ENCODE data around the gene KCNMB4.

The KCNMB4 gene

DNA sequence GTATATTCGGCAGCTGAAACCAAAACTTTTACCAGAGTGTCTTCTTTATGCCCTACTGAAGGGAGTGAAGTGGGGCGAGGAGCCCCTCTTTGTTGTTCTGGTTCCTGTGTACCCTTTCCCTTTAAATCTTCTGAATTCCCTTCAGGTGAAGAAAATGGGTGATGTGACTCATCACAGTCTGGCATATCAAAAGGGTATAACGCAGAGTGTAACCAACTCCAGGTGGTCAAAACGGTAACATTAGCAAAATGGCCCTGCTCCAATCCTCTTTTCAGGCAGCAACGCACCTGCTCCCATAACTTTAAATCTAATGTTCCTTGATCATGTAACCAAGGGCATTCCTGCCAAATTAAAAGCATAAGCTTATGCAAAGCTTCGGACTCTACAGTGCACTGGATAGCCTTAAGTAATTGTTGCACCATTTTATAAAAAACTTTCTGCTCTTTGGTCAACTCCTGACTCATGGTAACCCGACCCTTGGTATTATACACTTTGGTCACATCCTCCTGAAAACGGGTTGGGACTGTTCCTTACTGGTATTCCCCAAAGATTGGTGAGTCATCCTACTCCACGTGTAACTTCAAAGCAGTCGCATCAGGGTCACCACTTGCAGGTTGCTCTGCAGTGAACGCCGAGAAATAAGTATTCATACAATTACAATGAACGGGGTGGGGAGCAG lies 83.1 kb downstream of the KCNMB4 start:
- H3K36me3 Mint-ChIP-seq = no peaks in the 10 kb centered on the region
- H3K27ac Mint-ChIP-seq = no peak overlapping the region
- no peak overlapping the region for H3K4me3 Mint-ChIP-seq
- no peaks in the 10 kb centered on the region for H3K27me3 Mint-ChIP-seq
- H3K4me1 Mint-ChIP-seq = no peaks in the 10 kb centered on the region
- H3K9me3 Mint-ChIP-seq = peaks cover 11% of the 10 kb centered on the region

DNA sequence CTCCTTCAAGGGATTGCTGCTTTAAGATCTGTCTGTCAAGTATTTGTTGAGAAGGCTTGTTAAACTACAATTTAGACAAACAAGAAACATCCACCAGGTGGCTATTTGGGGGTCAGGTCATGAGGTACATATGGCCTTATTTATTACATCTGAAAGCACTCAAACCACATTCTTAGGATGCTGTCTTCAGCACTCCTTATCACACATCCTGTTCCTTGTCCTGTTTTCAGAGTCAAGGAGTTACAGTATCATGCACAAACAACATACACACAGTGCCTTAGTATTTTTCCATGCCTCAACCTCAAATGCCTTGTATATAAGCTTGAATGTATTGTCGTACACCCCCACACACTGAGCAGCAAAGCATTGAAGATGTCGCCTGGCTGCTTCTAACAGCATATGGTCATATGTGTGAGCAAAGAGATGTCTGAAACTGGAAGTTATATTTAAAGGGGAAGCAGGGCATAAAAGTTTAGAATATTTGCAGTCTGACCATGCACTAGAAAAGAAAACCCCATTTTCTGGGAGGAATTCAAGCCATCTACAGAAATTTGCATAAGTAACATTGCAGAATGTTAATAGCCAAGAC lies 83.8 kb downstream of the KCNMB4 start:
- H3K4me3 Mint-ChIP-seq = no peak overlapping the region
- H3K9me3 Mint-ChIP-seq = peaks cover 11% of the 10 kb centered on the region
- H3K27ac Mint-ChIP-seq = no peak overlapping the region
- H3K4me1 Mint-ChIP-seq = no peaks in the 10 kb centered on the region
- no peaks in the 10 kb centered on the region for H3K36me3 Mint-ChIP-seq
- no peaks in the 10 kb centered on the region for H3K27me3 Mint-ChIP-seq

DNA sequence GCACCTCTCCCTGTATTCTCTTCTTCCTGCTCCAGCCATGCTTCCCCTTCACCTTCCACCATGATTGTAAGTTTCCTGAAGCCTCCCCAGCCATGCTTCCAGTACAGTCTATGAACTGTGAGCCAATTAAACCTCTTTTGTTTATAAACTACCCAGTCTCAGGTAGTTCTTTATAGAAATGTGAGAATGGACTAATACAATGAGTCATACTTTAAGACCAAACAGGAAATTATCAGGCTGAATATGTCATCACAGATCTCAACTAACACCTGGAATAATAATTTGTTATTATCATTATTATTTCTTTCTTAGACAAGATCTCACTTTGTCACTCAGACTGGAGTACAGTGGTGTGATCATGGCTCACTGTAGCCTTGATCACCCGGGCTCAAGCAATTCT lies 85.4 kb downstream of the KCNMB4 start:
- H3K4me3 Mint-ChIP-seq = no peak overlapping the region
- H3K36me3 Mint-ChIP-seq = no peaks in the 10 kb centered on the region
- no peaks in the 10 kb centered on the region for H3K4me1 Mint-ChIP-seq
- H3K27me3 Mint-ChIP-seq = peaks cover 5% of the 10 kb centered on the region
- H3K9me3 Mint-ChIP-seq = peaks cover 19% of the 10 kb centered on the region
- H3K27ac Mint-ChIP-seq = no peak overlapping the region

DNA sequence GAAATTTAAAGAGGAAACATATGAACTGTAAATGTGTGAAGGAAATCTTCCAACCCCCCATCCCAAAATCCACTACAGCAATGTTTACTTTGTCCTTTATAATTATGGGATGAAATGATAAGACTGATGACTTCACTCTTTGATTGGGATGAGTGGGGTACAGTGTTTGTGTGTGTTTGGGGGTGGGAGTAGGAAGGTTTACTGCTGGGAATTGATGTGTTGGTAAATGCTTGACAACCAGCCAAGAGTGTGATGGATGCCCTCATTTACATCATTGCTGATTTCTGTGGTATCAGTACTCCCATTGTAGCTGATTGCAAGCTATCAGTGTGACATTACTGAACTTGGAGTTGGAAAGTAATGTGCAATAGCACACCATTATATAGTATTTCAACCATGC lies 90.9 kb downstream of the KCNMB4 start:
- Mint-ChIP-seq H3K27ac (no peak overlapping the region), H3K4me3 (no peak overlapping the region), H3K27me3 (peaks cover 13% of the 10 kb centered on the region), H3K9me3 (peaks cover 18% of the 10 kb centered on the region), H3K4me1 (no peaks in the 10 kb centered on the region), H3K36me3 (peaks cover 2% of the 10 kb centered on the region)

DNA sequence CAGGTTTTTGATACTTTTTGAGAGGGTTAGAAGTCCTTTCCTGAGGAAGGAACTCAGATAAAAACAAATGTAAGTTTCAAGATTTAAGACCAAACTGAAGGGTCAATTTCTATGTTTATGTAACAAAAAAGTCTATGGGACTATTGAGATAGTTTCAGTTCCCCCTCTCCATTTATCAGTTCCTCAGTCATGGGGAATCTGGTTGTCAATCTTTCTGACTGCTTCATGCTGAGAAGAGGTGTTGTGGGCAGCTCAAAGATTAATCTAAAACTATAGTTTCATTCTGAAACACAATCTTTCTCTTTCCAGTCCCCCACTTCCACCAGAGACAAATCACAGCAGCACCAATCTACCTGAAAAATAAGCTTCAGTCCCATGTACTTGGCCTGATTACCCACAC lies 93.7 kb downstream of the KCNMB4 start:
- Mint-ChIP-seq H3K9me3 (peaks cover 18% of the 10 kb centered on the region), H3K27ac (no peak overlapping the region), H3K36me3 (peaks cover 2% of the 10 kb centered on the region), H3K4me1 (no peaks in the 10 kb centered on the region), H3K27me3 (peaks cover 15% of the 10 kb centered on the region), H3K4me3 (no peak overlapping the region)

DNA sequence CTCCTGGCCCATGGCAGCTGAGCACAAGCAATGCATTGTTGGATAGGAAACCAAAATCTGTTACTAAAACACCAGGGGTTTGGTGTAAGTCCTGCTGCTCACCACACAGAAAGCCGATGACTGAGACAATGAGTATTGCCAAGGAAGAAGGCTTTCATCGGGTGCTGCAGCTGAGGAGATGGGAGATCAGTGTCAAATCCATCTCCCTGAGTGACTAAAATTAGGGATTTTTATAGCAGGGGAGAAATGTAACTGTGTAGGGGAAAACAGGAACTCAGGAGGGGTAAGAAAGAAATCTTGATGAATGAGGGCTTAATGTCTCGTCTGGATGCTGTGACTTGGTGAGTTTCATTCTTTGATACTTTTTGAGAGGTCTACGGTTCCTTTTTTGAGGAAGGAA lies 97.9 kb downstream of the KCNMB4 start:
- Mint-ChIP-seq H3K27ac (no peak overlapping the region), H3K4me3 (no peak overlapping the region), H3K36me3 (peaks cover 2% of the 10 kb centered on the region), H3K27me3 (peaks cover 7% of the 10 kb centered on the region), H3K9me3 (peaks cover 9% of the 10 kb centered on the region), H3K4me1 (no peaks in the 10 kb centered on the region)

DNA sequence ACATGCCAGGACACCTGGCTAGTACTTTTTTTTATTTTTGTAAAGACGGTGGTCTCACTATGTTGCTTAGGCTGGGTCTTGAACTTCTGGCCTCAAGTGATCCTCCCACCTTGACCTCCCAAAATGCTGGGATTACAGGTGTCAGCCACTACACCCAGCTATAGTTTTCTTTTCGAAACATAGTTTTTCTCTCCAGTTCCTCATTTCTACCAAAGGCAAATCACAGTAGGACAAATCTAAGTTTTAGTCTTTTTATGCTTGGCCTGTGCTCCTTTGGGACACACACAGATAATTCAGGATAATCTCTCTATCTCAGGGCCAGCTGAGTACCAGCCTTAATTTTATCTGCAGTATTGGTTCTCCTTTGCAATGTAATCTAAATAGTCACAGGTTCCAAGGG lies 100.7 kb downstream of the KCNMB4 start:
- Mint-ChIP-seq H3K27ac (no peak overlapping the region), H3K4me1 (no peaks in the 10 kb centered on the region), H3K9me3 (no peaks in the 10 kb centered on the region), H3K27me3 (peaks cover 4% of the 10 kb centered on the region), H3K36me3 (no peaks in the 10 kb centered on the region), H3K4me3 (no peak overlapping the region)

DNA sequence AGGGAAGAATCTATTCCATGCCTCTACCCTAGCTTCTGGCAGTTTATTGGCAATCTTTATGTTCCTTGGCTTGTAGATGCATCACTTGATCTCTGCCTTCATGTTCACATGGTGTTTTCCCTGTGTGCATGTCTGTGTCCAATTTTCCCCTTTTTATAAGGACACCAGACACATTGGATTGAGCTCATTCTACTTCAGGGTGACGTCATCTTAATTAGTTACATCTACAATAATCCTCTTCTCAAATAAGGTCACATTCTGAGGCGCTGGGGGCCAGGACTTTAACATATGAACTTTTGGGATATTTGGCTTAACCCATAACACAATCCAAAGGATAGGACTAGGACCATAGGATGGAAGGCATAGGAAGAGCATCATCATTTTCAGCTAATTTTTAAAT lies 101.4 kb downstream of the KCNMB4 start:
- Mint-ChIP-seq H3K9me3 (no peaks in the 10 kb centered on the region), H3K27ac (no peak overlapping the region), H3K4me1 (no peaks in the 10 kb centered on the region), H3K27me3 (peaks cover 4% of the 10 kb centered on the region), H3K36me3 (no peaks in the 10 kb centered on the region), H3K4me3 (no peak overlapping the region)

DNA sequence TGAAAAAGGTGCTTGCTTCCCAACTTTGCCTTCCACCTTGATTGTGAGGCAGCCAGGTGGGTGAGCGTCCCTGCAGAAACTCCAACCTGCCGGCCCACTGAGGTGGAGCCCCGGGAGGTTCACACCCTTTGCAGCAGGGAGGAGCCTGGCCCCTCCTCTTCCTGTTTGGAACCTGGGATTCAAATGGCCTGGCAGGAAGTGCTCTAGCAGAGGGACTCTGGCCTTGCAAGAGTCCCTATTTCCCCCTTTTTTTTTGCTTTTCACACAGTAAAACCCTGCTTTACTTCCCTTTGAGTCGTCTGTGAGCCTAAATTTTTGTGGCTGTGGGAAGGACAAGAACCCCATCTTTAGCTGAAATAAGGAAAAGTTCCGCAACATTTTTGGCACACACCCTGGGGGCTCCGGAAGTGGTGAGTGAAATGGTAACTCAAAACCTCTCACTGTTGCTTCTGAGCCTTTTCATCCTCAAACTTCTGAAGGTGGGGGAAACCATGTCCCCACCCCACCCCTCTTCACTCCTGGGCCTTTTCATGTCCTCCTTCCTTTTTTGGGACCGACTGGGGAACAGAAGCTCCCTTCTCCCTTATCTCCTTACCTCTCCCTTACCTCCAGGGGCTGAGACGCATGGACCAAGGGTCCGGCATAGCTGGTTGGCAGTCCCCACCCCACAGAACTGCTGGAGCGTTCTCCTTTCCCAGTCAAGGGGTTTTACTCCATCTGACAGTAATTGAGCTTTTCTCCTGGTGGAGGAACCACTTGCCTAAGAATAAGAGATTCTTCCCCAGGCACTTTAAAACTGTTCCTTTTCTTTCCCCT lies 102.0 kb downstream of the KCNMB4 start:
- no peaks in the 10 kb centered on the region for H3K9me3 Mint-ChIP-seq
- H3K27me3 Mint-ChIP-seq = peaks cover 4% of the 10 kb centered on the region
- H3K4me3 Mint-ChIP-seq = no peak overlapping the region
- no peak overlapping the region for H3K27ac Mint-ChIP-seq
- no peaks in the 10 kb centered on the region for H3K36me3 Mint-ChIP-seq
- no peaks in the 10 kb centered on the region for H3K4me1 Mint-ChIP-seq

DNA sequence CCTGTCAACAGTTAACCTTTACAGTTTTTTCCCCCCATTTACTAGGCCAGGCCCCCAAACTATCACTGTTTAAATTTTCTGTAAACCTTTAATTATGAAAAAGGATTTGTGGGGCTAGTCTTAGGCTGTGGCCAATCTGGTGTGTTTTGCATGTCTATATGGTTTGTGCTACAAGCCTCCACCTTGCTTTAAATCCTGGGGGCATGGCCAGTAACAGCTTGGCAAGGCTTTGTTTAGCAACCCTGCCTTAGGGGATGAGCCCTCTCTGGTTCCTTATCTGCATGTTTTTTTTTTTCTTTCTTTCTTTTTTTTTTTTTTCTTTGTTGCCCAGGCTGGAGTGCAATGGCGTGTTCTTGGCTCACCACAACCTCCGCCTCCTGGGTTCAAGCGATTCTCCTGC lies 102.7 kb downstream of the KCNMB4 start:
- no peaks in the 10 kb centered on the region for H3K36me3 Mint-ChIP-seq
- peaks cover 4% of the 10 kb centered on the region for H3K27me3 Mint-ChIP-seq
- H3K4me3 Mint-ChIP-seq = no peak overlapping the region
- H3K4me1 Mint-ChIP-seq = no peaks in the 10 kb centered on the region
- H3K27ac Mint-ChIP-seq = no peak overlapping the region
- H3K9me3 Mint-ChIP-seq = no peaks in the 10 kb centered on the region

DNA sequence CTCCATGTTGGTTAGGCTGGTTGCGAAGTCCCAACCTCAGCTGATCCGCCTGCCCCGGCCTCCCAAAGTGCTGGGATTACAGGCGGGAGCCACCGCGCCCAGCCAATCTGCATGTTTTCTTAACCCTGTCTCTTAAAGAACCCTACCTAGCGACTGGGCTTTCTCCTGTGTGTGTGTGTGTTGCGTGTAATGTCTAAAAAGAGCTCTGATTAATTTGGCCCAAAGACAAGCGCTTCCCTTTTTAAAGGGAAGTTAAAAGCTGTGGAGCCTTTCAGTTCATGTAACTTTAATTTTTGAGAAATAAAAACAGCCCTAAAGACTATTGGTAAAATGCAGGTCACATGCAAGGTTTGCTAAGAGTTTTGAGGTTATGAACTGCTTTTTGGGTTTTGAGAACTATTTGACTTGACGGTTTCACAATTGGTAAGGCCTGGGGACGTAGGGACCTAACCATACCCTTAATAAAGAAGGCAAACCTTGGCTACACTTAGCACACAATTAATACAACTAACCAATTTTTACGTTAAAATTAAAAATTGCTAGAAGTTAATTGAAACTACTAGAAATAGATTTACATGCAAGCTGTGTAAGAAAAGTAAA lies 103.2 kb downstream of the KCNMB4 start:
- no peaks in the 10 kb centered on the region for H3K4me1 Mint-ChIP-seq

DNA sequence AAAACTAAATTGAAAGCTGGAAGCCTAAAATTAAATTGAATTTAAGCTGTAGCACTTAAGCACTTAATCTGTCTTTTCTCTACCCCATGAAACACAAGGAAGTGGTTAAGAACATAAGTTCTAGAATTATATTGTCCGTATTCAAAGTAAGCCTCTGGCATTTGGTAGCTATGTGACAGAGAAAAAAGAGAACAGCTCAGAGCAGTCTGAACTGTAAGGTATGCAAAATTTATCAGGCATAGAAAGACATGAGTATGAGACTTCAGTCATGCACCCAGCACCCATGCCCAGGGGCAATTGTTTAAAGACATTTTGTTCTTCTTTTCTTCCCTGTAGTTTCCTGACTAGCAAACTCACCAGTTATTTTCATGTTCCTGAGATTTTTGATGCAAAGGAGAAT lies 116.7 kb downstream of the KCNMB4 start:
- Mint-ChIP-seq H3K27ac (no peak overlapping the region), H3K4me1 (no peaks in the 10 kb centered on the region), H3K4me3 (no peak overlapping the region), H3K36me3 (no peaks in the 10 kb centered on the region), H3K27me3 (peaks cover 10% of the 10 kb centered on the region), H3K9me3 (no peaks in the 10 kb centered on the region)

More for the DNA sequence above, 103.2 kb downstream of the KCNMB4 start:
- Mint-ChIP-seq H3K9me3 (no peaks in the 10 kb centered on the region), H3K27ac (no peak overlapping the region), H3K4me3 (no peak overlapping the region), H3K27me3 (peaks cover 4% of the 10 kb centered on the region), H3K36me3 (no peaks in the 10 kb centered on the region)

Data from activated naive CD4-positive, alpha-beta T cell treated with anti-CD3 and anti-CD28 coated beads, Interleukin-2, amount 50 U/mL, for 24 hours (primary cell).